GM19463 (cell line): ENCODE data around the gene BACE1-AS.
"Not testable (repeated sequence)": the region's sequence is repeated elsewhere in the genome, so short reads cannot be mapped to it uniquely, and the experiment has no call there.

Experiments used
- ATAC-seq: cut with Tn5 transposase; IDR thresholded peaks from one replicate; pipeline ENCODE4 v1.9.1; 2021; ENCODE audit warnings: mild to moderate bottlenecking, moderate library complexity; ENCODE audit not compliant: unreplicated experiment

Gene BACE1-AS

DNA sequence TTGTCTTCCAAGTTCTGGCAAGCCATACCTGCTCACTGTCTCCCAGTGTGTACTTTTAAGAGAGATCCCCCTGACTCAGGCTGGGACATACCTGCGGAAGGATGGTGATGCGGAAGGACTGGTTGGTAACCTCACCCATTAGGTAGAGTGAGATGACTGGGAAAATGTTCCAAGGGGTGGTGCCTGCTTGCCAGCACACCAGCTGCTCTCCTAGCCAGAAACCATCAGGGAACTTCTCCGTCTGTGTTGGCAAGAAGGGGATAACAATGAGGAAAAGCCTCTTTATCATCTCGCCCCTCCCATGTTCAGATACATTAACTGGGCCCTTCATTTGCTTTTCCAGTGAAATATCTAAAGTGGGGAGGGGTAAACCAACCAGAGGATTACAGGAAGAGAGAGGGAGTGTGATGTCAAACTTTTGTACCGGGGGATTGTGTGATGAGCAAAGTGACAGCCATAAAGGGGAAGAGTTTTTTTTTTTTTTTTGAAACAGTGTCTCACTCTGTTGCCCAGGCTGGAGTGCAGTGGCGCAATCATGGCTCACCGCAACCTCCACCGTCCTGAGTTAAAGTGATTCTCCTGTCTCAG lies at the start of gene BACE1-AS:
Gene BACE1-AS, plus strand, starts transcription at position 538 of the 588 bp plus-strand sequence.
- ATAC-seq = no peak

DNA sequence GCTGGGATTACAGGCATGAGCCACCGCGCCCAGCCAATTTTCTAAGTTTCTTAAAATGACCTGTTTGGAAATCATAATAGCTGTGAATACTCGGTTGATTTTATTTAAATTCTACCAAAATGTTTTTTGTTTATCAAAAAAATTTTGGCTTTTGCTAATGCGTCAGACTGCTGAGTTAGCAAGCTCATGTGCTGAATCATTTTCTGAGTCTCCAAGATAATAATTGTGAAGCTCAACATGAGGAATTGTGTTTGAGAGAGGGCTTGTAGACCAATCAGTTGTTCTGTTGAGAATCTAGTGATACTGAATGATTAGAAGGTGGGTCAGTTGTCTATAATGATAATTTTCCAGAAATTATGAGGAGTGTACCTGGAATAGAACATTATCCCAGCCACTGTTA lies 42.8 kb upstream of the BACE1-AS start:
- no peak for ATAC-seq

DNA sequence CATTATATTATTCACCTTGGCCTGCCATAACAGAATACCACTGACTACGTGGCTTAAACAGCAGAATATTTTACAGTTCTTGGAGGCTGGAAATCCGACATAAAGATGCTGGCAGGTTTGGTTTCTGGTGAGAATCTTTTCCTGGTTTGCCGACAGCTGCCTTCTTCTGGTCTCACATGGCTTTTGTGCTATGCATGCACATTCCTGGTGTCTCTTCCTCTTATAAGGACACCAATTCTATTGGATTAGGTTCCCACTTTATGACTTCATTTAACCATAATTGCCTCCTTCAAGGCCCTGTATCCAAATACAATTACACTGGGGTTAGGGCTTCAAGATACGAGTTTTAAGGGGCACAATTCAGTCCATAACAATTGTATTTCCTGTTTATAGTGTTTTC lies 41.6 kb upstream of the BACE1-AS start:
- no peak for ATAC-seq

DNA sequence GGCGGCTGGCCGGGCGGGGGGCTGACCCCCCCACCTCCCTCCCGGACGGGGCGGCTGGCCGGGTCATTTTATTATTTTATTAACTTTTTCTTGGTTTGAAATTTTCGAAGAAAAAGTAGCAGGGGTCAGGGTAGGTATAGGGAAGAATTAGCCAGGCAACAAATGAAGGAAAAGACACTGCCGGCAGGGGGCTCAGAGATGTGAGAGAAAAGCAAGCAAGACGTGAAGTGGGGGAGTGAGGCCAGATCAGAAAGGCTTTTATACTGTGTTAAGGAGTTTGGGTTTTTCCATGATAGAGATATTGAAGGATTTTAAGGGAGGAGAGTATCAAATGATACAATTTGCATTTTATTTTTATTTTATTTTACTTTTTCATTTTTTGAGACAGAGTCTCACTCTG lies 39.6 kb upstream of the BACE1-AS start:
- no peak for ATAC-seq

DNA sequence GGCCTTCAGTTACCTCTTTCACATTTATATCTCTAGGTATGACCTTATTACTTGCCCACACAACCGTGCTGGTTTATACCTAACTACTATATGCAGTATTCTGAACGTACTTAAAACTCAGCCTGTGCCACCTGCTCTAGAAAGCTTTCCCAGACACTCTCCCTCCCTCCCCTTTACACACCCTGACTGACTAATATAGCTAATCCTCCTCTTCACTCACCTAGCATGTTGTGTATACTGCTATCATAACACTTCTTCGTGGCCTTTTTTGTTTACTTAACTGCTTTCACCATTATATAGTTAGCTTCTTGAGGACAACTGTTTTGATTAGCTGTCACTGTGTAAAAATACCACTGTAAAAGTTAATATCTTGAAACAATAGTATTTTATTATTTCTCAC lies 35.2 kb upstream of the BACE1-AS start:
- no peak for ATAC-seq

DNA sequence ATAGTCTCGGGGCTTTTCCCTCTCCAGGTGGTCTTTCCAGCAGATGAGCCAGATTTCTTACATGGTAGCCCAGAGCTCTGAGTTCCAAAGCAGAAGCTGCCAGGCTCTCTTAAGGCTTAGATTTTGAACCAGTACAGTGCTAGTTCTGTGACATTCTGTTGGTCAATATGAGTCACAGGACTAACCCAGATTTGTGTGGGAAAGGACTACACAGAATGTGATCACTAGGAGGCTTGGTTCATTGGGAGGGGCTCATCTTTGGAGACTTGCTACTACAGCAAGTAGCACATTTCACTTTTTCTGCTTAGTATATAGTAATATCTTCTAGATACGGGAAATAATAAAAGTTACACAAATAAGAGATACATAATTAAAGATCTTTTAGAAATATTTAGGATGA lies 34.6 kb upstream of the BACE1-AS start:
- no peak for ATAC-seq

DNA sequence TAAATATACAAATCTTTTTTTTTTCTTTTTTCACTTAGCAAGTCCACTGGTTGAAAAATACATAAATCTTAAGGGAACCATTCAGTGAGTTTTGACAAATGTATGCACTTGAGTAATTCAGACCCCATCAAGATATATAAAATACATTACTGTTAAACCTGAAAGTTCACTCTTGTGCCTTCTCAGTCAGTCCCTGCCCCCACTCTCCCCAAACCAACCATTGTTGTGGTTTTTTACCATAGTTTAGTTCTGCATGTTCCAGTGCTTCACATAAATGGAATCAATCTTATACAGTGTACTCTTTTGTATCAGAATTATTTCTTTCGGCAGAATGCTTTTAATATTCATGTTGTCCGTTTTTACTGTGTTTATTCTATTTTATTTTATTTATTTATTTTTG lies 32.6 kb upstream of the BACE1-AS start:
- no peak for ATAC-seq

DNA sequence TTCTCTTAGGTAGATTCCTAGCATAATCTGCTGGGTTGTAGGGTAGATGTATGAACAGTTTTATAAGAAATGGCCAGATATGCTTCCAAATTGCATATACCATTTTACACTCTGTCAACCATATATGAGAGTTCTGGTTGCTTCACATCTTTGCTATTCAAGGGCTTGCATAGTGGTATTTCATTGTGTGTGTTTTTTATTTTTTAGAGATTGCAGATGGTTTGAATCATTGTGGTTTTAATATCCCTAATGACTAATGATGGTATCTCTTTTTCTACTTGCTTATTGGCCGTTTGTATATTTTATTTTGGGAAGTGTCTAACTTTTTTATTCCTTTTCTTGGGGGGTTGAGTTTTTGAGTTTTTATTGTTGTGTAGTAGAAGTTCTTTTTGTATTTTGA lies 31.7 kb upstream of the BACE1-AS start:
- no peak for ATAC-seq

DNA sequence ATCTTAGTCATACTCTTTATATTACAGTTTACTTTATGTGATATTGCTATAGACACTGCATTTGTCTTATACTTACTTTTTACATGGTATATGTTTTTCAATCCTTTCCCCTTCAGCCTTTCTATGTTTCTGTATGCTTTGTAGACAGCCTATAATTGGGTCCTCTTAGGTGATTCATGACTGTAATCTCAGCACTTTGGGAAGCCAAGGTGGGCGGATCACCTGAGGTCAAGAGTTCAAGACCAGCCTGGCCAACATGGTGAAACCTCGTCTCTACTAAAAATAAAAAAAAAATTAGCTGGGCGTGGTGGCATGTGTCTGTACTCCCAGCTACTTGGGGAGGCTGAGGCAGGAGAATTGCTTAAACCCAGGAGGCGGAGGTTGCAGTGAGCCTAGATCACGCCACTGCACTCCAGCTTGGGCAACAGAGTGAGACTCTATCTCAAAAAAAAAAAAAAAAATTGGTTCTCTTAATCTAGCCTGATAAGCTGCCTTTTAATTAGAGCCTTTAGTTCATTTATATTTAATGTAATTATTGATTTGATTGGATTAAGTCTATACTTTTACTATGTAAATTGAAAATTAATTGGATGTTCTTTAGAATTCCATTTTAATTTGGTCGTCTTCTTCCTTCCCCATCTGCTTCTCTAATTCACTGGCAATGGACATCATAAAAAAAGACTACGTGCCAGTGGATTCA lies 26.4 kb upstream of the BACE1-AS start:
- ATAC-seq = not testable (repeated sequence)

DNA sequence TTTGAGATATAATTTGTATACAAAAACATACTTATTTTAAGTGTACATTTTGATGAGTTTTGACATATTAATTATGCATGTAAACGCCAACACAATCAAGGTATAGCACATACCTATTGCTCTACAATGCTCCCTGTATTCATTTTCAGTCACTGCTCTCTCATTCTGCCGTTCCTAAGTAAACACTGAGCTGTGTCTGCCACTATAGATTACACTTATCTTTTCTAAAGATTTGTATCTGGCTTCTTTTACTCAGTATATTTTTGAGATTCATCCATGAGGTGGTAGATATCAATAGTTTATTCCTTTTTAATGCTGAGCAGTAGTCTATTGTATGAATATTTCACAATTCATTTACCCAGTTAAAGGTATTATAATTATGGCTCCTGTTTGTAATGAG lies 25.4 kb upstream of the BACE1-AS start:
- ATAC-seq = no peak

DNA sequence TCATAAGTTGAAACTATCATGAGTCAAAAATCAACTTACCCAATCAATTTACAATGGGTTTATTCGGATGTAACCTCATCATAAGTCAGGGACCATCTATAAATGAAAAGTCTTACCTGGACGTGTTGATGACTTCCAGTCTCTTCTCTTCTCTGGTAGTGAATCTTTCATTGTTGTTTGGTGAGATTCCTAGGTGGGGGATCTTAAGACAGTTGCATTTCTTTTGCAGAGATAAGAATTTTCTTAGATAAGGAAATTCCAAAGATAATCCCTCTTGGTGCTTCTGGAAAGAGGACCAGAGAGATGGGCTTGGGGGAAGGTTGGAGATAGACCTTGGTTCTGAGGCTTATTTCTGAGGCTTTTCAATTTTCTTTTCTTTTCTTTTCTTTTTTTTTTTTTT lies 21.3 kb upstream of the BACE1-AS start:
- ATAC-seq = no peak

DNA sequence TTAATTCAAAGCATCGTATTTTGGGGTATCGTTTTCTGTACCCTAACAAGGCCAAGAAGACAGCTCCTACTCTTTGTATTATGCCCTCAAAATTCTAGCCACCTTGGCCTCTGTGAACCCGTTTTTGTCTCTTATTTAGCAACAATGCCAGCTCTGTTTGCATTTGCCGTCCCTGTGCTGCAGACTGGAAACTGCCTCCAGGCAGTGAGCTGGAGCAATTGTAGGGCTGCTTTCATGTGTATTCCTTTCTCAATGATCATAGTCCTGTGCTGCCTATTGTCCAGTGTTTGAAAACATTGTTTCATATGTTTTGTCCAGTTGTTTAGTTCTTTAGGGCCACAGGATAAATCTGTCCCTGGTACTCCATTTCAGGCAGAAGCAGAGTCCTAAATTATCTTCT lies 19.9 kb upstream of the BACE1-AS start:
- ATAC-seq = no peak

DNA sequence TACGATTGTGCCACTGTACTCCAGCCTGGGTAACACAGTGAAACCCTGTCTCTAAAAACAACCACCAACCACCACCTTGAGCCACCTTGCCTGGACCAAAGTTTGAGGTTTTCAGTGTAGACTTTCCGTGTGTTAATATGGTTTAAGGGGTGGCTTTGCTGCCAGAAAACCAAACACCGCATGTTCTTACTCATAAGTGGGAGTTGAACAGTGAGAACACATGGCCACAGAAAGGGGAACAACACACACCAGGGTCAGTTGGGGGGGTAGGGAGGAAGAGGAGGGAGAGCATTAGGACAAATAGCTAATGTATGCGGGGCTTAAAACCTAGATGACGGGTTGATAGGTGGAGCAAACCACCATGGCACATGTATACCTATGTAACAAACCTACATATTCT lies 19.0 kb upstream of the BACE1-AS start:
- ATAC-seq = not testable (repeated sequence)

DNA sequence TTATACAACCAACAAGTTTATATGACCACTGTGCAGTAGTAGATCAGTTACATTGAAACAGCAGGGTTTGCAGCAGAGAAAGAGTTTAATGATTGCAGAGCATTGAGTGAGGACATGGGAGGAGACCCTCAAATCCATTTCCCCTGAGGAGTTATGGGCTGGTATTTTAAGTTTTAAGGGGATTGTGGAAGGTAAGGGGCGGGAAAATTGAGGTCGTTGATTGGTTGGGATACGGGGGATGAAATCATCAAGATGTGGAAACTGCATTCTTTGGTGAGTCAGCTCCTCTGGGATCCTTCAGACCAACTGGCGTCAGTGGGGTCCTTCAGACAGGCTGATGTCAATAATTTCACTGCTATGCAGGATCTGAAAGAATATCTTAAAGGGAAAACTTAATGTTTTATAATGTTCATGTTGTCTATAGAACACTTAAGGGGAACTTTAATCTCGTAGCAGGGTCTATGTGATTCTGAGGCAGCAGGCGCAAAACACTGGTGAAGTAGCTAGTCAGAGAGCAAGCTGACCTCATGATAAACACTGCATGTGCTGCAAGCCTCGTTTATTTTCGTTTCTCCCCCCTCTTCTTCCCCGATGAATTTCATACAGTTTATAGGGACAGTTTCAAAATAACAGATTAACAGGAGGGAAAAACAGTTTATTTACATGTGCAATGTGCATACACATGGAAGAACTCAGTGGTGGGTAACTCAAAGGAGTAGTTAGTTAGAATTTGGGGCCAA lies 17.4 kb upstream of the BACE1-AS start:
- no peak for ATAC-seq

DNA sequence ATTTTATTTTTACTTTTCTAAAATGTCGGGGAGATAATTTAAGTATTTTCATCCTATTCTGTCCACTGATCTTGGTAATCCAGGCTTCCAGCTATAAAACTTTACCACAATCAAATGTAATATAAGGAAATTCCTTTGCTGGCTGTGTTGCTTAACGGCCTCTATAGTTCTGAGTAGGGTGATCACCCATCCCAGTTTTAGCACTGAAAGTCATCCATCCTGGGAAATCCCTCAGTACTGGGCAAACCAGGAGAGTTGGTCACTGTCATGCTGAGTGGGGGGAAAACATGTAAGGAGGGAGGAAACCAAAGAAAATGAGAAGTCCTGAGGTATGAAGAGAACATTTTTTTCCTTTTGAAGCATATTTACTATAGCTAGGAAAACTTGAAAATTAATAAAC lies 12.8 kb upstream of the BACE1-AS start:
- ATAC-seq = no peak

DNA sequence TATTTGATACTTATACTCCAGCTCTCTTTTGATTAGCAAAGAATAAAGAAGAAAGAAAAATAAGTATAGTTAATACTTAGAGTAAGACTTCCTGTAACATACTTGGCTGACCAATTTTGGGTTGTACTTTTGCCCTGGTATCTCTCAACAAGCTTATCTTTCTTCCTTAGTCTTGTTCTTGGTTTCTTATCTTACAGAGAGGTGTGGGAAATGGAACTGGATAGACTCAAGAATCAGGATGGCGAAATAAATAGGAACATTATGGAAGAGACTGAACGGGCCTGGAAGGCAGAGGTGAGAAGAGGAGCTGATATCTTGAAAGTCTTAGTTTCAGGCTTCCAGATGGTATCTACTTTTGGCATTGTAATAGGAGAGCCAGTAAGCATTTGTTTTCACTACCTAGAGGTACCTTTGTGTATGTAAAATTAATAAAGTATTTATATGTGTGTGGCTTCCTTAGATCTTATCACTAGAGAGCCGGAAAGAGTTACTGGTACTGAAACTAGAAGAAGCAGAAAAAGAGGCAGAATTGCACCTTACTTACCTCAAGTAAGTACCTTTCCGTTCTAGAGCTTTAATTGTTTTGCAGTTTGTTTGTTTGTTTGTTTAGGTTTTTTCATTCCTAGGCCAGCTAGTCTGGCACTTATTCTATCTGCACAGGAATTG lies 11.3 kb upstream of the BACE1-AS start:
- ATAC-seq = no peak

DNA sequence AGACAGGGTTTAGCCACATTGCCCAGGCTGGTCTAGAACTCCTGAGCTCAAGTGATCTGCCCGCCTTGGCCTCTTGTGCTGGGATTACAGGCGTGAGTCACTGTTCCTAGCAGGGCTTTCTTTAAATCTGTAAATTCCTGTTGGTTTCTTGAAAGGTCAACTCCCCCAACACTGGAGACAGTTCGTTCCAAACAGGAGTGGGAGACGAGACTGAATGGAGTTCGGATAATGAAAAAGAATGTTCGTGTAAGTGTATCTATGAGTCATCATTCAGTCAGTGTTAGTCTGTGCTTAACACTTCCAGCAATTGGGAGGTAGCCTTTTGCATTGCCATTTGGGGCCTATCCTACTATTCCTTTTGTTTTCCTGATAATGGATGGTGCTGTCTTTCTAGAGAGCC lies 10.0 kb upstream of the BACE1-AS start:
- no peak for ATAC-seq

DNA sequence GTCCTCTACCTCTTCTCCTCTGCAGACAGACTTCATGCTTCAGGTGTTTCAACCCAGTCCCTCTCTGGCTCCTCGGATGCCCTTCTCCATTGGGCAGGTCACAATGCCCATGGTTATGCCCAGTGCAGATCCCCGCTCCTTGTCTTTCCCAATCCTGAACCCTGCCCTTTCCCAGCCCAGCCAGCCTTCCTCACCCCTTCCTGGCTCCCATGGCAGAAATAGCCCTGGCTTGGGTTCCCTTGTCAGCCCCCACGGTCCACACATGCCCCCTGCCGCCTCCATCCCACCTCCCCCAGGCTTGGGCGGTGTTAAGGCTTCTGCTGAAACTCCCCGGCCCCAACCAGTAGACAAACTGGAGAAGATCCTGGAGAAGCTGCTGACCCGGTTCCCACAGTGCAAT lies 9.3 kb upstream of the BACE1-AS start:
- ATAC-seq = no peak

DNA sequence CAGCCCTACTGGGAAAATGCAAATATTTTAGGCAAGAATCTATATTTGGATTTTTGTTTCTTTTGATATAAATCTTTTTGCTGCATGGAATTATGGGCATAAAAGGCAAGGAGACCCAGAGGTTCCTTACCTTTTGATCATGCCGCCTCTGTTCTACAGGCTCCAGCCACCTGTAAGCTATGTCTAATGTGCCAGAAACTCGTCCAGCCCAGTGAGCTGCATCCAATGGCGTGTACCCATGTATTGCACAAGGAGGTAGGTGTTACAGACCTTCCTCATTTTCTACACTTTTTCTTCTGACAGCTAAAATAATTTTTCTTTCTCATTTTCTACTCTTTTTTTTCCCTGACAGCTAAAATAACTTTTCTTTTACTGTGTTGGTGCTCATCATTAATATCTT lies 8.2 kb upstream of the BACE1-AS start:
- no peak for ATAC-seq

DNA sequence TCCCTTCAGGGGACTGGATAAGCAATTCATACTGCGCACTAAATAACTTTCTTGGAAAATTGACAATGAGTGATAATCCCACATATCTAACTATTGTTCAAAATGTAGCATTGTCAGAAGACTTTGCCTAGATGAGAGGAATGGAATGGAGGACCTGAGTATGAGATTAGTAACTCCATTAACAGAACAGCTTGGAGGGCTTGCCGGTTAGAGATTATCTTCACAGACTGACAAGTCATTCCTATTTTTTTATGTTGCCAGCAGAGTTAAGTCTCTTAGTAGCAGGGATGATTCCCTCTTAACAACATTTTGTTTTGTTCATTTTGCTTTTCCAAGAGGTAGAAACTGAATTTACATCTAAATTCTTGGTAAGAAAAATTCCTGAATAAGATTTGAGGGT lies 7.1 kb upstream of the BACE1-AS start:
- no peak for ATAC-seq

DNA sequence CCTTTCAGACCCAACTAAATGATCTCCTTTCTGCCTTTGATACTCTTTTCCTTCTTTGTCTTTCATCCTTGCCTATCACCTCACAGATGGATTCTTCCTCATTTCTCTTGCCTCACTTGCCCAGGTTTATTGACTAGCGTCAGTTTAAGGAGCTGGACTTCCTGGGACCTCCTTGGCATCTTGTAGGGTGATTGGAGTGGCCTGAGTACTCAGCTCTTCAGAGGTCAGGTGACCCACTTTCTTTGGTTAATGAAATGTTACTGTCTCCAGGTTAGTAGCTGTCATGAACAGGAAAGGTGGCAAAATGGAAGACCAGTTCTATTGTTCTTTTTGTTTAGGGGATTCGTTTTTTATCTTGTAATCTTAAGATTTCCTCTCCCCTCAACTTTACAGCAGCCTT lies 4.6 kb upstream of the BACE1-AS start:
- no peak for ATAC-seq

DNA sequence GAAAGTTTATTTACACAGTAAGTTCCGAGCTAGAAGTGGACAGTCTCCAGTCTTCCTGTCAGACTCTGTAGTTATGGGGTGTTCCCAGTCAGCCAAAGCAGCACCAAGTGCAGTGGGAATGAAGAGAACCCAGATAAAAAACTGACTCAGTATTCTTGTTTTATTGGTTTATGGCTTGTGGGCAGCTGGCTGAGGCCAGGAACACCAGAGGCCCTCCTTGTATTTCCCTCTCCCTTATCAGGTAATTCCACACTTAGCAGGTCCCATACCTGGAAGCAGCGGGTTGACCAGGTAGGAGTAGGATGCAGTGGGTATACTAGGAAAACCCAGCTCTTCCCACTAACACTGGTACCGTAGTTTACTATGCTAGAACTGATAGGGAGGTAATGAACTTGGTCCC lies 3.5 kb upstream of the BACE1-AS start:
- ATAC-seq = no peak
